Measurements from ENCODE around the gene ARFGAP3.

ARFGAP3 gene

DNA sequence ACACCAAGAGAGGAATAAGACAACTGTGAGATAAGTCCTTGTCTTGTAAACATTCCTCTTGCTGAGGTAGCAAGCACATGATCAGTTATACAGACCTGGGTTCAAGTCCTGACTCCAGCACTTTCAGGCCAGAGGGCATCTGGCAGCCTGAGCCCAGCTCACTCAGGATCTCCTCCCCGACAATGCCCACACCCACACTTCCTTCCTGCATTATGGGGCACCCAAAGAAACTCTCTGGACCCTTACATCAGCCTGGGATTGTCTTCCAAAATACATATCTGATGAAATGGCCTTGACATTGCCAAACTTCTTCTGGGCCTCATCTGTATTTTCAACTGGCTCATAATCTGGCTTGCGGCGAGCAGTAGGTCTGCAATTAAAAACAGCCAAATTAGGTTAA lies 48.6 kb downstream of the ARFGAP3 start:
- DNase-seq (ENCODE audit: low read depth in 2 of 2), result no peak
- H3K4me3 ChIP-seq (replicated peaks in 1 of 2; ENCODE audit: low read depth in 2 of 2, low read length in 2 of 2), result no peak overlapping the region
- TF ChIP-seq, protein P1, sequence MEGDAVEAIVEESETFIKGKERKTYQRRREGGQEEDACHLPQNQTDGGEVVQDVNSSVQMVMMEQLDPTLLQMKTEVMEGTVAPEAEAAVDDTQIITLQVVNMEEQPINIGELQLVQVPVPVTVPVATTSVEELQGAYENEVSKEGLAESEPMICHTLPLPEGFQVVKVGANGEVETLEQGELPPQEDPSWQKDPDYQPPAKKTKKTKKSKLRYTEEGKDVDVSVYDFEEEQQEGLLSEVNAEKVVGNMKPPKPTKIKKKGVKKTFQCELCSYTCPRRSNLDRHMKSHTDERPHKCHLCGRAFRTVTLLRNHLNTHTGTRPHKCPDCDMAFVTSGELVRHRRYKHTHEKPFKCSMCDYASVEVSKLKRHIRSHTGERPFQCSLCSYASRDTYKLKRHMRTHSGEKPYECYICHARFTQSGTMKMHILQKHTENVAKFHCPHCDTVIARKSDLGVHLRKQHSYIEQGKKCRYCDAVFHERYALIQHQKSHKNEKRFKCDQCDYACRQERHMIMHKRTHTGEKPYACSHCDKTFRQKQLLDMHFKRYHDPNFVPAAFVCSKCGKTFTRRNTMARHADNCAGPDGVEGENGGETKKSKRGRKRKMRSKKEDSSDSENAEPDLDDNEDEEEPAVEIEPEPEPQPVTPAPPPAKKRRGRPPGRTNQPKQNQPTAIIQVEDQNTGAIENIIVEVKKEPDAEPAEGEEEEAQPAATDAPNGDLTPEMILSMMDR (IDR thresholded peaks at IDR 0.05; ENCODE audit: low read depth, low read length), result no peak

- no peak for DNase-seq (ENCODE audit: low read depth in 2 of 2)
- no peak overlapping the region for H3K4me3 ChIP-seq (replicated peaks in 1 of 2; ENCODE audit: low read depth in 2 of 2, low read length in 2 of 2)
- TF ChIP-seq, protein P1 (IDR thresholded peaks at IDR 0.05; ENCODE audit: low read depth, low read length), result no peak
These were observed 49.9 kb downstream of the ARFGAP3 start for GRCh38 chr22:42807185-42807584.

DNA sequence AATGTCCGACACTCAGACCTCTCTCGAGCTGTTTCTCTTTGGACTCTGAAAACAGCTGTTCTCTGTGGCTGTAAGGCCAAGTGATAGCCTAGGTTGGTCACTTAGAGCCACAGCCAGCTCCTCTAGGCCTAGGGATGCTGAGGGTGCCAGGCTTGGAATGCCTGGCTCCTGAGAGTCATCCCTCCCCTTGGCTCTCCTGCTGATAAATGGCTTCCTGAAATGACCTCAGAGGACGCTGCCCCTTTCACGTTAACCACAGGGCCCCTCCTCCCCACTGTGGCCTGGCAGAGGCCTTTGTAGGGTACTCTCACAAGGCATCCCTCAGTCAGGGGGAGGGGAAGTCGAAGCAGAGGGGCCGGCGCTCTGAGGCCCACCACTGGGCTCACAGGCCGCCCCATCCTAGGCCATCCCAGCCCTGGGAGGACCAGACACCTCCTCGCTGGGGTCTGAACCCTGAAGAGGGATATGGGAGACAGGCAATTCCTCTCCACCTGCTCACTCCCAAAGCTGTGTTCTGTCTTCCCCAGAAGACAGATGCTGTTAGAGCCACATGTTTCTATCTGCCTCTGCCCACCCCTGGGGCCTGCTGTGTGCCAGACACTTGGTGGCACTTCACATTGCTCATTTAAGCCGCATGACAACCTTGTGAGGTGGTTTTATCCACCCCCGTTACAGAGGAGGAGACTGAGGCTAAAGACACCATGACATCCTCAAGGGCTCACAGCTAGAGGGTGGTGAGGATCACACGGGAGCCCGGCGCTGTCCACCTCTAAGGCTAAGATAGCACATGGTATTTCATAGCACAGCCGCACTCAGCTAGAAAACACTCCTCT lies 50.9 kb downstream of the ARFGAP3 start:
- no peak overlapping the region for H3K4me3 ChIP-seq (replicated peaks in 1 of 2; ENCODE audit: low read depth in 2 of 2, low read length in 2 of 2)
- DNase-seq (ENCODE audit: low read depth in 2 of 2), result peak in 1 of 2 donors; percentile 13
- TF ChIP-seq, protein P1 (IDR thresholded peaks at IDR 0.05; ENCODE audit: low read depth, low read length), result no peak

- no peak overlapping the region for H3K4me3 ChIP-seq (replicated peaks in 1 of 2; ENCODE audit: low read depth in 2 of 2, low read length in 2 of 2)
- no peak for DNase-seq (ENCODE audit: low read depth in 2 of 2)
- TF ChIP-seq, protein P1 (IDR thresholded peaks at IDR 0.05; ENCODE audit: low read depth, low read length), result no peak
These were observed 51.8 kb downstream of the ARFGAP3 start for GRCh38 chr22:42805016-42805997.

DNA sequence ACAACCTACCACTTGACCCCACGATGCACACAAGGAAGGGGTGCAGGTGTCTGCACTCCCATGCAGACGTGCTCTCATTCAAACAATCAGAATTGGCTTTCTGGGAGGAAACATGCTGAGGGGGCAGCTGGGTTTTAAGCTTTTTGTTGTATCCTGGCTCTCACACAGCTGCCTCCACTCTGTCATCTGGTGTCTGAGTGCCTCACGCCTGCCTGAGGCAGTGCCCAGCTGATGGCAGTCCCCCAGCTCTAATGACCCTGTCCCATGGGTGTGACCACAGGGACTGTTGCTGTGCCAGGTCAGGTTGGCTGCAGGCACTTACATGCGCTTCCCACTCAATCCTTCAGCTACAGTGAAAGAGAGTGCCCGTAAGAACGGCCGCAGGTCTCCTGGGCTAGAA lies 53.7 kb downstream of the ARFGAP3 start:
- no peak overlapping the region for H3K4me3 ChIP-seq (replicated peaks in 1 of 2; ENCODE audit: low read depth in 2 of 2, low read length in 2 of 2)
- DNase-seq (ENCODE audit: low read depth in 2 of 2), result no peak
- TF ChIP-seq, protein P1 (IDR thresholded peaks at IDR 0.05; ENCODE audit: low read depth, low read length), result no peak

- H3K4me3 ChIP-seq (replicated peaks in 1 of 2; ENCODE audit: low read depth in 2 of 2, low read length in 2 of 2), result no peak overlapping the region
- no peak for DNase-seq (ENCODE audit: low read depth in 2 of 2)
- TF ChIP-seq, protein P1 (IDR thresholded peaks at IDR 0.05; ENCODE audit: low read depth, low read length), result no peak
These were observed 55.6 kb downstream of the ARFGAP3 start for GRCh38 chr22:42801252-42802080.
